HG03025 (cell line): ENCODE data around the gene RFNG.

Experiments
- ATAC-seq: cut with Tn5 transposase; IDR thresholded peaks from one replicate; pipeline ENCODE4 v1.9.1; 2021; ENCODE audit warnings: mild to moderate bottlenecking, moderate library complexity; ENCODE audit not compliant: unreplicated experiment, low FRiP score

Gene RFNG

GRCh38 chr17:82090549-82091263 is 39.1 kb upstream of the RFNG start:
- ATAC-seq = no peak

DNA sequence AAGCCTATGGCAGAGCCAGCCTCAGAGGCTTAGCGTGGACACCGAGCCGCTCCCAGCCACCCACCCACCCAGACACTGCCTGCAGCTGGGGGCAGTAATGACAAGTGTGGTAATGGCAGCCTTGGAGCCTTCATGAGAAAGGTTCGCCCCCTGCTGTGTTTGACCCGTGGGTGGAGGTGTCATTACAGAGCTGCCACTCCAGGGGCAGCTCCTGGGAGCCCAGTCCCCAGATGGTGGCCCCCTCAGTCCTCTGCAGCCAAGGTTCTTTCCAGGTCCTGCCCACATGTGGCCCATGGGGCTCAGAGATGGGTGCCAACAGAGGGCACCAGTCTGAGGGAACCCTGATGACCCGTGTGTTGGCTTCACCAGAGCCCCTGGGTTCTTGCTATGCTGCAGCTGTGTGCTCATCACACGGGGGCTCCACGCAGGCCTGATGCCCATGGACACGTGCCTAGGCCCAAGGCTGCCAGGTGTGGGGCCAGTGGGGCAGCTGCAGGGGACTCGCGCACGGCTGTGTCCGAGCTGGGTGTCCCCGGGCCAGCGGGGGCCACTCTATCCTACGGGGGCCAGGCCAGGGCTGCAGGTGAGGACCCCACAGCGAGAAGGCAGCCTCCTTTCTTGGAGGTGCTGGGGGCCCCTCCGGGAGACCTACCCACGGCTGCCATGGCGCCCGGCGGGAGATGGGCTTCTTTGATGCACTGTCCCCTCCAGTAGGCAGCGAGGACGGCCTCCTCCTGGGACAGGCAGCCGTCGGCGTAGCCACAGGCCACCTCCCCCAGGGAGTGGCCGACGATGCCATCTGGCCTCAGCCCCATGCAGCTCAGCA is 38.3 kb upstream of the RFNG start:
- no peak for ATAC-seq

GRCh38 chr17:82088838-82089722 is 37.5 kb upstream of the RFNG start:
- ATAC-seq = no peak

DNA sequence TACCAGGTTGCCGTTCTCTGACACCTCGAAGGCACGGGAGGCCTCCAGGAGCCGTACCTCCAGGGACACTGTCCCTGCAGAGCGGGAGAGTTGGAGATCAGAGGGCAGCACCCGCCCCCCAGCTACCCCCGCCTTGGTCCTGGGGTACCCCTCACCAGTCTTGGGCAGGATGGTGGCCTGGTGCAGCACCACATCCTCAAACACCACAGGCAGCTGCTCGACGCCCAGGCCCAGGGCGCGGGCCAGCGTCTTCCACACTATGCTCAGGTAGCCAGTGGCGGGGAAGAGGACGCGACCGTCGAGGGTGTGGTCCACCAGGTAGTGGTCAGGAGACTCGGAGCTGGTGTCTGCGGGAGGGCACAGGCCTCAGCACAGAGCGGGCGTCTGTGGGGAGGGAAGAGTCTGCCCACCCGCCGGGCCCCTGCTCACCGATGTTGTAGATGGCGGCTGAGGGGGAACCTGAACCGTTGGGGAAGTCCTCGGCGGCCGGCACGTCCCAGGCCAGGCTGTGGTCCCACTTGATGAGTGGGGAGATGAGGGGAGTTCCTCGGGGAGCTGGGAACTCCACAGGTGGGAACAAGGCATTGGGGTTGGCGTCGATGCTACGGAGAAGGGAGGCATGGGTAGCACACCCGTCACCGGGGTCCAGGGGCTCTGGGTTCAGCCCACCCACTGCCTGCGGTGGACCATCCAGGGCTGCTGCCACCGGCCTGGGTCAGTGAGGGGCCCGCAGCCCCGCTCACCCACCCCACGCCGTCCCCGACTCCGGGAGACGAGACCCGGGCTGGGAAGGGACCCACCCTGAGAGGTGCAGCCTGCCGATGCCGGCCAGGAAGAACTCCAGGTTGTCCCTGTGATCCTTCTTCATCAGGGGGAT is 36.6 kb upstream of the RFNG start:
- no peak for ATAC-seq

DNA sequence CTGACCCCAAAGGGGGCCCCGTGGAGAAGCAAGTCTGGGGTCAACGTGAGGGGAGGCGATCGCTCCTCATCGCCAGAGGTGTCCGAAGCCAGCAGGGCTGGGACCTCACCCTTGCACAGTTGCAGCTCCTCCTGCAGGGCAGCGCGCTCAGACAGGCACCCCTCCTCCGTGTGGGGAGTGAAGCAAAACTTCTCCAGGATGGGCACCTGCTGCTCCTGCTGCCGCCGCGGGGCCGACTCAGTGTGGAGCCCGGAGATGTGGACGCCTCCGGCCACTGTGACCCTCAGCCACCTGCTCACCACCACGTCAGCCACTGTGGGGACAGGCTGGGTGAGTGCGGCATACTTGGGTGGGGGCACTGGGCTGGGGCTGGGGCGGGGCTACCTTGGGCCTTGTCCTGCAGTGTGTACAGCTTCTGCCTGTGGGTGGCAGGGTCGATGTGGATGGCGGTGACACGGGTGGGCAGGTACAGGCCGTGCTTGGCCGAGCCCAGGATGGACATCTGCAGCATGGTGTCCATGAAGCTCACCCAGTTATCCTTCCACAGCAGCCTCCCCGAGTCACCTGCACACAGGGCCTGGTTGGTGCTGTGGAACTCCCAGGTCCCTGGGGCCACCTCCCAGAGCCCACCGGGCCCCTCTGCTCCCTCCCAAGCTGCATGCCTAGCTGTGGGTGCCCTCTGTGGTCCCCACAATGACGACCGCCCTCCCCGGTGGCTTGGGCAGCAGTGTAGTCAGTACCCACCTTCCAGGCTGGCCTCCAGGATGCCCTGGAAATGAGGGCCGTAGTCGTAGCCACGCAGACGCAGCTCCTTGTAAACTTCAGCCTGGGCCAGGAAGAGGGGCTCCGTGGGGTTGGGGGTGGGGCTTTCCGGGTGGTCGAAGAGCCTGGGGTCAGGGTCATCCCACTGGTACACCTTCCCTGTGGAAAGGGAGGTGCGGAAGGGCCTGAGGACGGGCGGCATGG is 35.6 kb upstream of the RFNG start:
- ATAC-seq = no peak

GRCh38 chr17:82085931-82086764 is 34.5 kb upstream of the RFNG start:
- no peak for ATAC-seq

- no peak for ATAC-seq
These were observed 33.6 kb upstream of the RFNG start for GRCh38 chr17:82085031-82085861.

- ATAC-seq = no peak
These were observed 32.9 kb upstream of the RFNG start for GRCh38 chr17:82084373-82085030.

DNA sequence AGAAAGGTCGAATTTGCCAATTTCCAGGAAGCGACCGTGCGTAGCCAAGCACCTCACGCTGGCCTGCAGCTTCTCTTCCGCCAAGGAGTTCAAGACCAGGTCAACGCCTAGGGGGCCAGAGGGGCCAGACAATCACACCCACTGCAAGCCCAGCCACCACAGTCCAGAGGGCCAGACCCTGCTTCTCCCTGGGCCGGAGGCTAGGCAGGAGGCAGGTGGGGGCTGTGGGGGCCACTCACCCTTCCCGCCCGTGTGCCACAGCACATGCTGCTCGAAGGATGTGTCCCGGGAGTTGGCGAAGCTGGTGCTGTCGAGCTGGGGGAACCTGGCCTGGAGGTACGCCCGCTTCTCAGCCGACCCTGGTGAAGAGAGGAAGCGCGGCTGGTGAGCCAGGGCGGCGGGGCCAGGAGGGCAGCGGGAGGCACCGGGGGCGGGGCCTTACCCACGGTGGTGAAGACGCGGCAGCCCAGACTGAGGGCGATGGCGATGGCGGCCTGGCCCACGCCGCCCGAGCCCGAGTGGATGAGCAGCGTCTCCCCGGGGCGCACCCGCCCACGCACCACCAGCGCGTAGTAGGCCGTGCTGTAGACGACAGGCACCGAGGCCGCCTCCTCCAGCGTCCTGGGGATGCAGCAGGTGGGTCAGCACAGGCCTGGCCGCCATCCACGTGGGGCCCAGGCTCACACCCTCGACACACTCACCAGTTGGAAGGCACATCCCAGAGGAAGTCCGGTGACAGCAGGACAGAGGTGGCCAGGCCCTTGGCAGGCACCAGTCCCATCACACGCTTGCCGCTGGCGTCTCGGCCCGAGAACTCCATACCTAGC is 32.1 kb upstream of the RFNG start:
- no peak for ATAC-seq

GRCh38 chr17:82083009-82083408 is 31.4 kb upstream of the RFNG start:
- ATAC-seq = no peak

DNA sequence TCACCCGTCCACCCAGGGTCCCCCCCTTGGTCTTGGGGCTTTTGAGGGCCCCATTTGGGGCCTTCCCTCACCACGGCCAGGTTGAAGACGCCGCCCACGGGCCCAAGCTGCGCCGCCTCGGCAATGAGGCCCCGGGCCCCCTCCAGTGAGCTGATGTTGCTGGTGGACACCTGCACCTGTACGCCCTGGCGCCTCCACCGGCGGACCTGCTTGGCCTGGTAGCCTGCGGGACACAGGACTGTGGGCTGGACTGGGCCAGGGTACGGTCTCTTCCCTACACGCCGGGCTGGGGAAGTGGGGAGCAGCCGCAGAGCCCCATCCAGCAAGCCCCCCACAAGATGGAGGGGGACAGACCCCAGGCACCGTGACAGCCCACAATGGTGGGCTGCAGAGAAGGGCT is 30.8 kb upstream of the RFNG start:
- no peak for ATAC-seq

- no peak for ATAC-seq
These were observed 30.4 kb upstream of the RFNG start for GRCh38 chr17:82081966-82082365.

GRCh38 chr17:82081546-82081945 is 29.9 kb upstream of the RFNG start:
- no peak for ATAC-seq

DNA sequence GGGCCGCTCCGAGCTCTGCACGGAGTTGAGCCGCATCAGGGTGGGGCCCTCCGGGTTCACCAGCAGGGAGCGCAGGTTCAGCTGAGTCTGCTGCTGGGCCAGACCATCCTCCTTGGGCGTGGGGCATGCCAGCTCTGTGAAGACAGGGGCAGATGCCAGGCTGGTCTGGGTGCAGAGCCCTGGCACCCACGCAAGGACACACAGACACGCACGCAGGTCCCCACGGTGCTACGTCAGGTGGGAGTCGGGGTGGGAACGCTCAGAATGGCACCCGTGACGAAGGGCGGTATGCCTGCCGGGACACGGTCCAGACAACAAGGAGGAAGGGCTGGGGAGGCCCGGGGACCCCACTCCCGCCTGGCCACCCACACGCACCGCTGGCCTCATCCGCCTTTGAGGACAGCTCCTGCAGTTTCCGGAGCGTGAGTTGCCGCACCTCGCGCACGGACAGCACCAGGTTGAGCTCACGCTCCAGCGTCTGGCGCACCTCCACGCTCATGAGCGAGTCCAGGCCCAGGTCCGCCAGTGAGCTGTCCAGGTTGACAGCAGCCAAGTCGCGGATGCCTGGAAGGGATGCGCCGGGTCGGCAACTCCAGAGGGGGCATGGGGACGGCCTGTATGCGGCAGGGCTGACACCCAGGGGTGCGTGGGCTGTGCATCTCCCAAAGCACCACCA is 29.3 kb upstream of the RFNG start:
- no peak for ATAC-seq

DNA sequence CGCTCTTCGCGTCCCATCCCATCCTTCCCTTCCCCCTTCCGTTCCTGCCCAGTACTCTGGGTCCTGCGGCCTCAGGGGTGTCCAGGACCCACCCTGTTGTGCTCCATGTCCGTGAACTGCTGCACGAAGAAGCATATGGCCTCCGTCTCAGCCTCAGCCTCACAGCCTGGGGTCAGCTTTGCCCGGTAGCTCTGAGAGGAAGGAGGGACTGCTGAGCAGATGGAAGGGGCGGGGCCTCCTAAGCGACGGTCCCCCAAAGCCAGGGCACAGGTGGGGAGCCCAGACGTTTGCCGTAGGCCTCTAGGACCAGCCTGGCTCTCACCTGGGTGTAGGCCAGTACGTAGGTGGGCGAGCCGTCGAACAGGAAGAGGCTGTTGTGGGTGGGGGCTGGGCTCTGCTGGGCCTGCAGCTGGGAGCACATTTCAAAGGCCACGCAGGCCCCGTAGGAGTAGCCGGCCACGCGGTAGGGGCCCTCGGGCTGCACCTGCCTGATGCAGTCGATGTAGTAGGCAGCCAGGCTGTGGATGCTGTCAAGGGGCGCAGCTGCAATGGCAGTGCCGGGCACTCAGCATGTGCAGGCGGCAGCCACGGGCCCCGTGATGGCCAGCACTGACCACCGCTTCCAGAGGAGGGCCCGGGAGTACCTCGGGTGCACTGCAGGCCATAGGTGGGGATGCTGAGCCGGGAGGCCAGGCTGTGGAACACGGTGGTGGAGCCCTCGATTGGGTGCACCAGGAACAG is 28.6 kb upstream of the RFNG start:
- ATAC-seq = no peak
